ENCODE results near the gene ARL2BP. TPM values are rescaled to one million over a fixed set of nuclear protein-coding genes. Genes with fewer than 3 reads are reported as not detected.

ARL2BP gene
- total and polyA plus RNA-seq, 7 donors = 28.6 to 85.6 (median 64.7) TPM

GRCh38 chr16:57299719-57300386 lies 54.8 kb downstream of the ARL2BP start:
- DNase-seq = peak; percentile 96
- peak overlapping the region; percentile 83 to 94 (median 90) for H3K27ac ChIP-seq
- intact Hi-C loops (cut with DNase I) = loop anchor here (1.0 to 5.0 kb wide), 7 partner anchors 55 to 237 kb away; partner anchors contain the start of genes ARL2BP, CCDC102A, CPNE2 and CX3CL1
- H3K27me3 ChIP-seq = no peaks in the 10 kb centered on the region
- peak in 3 of 4 donors; percentile 22 to 71 (median 55) for TF ChIP-seq POLR2AphosphoS5 (IDR thresholded peaks at IDR 0.05)
- TF ChIP-seq CTCF (IDR thresholded peaks at IDR 0.05) = peak; percentile 53 to 78 (median 74)
- TF ChIP-seq POLR2A (IDR thresholded peaks at IDR 0.05) = peak in 1 of 2 donors; percentile 18
- TF ChIP-seq EP300 (IDR thresholded peaks at IDR 0.05) = peak in 1 of 4 donors; percentile 27
- H3K4me1 ChIP-seq = peaks cover 0 to 26% (median 20%) of the 10 kb centered on the region in 4 donors
- no peaks in the 10 kb centered on the region for H3K36me3 ChIP-seq
- peak overlapping the region; percentile 29 to 51 (median 44) for H3K4me3 ChIP-seq
- 0% methylated on average over 35 of the region's 35 CpGs for WGBS, 2 donors
- no peaks in the 10 kb centered on the region for H3K9me3 ChIP-seq

GRCh38 chr16:57300387-57301125 lies 55.5 kb downstream of the ARL2BP start:
- 3 to 4% methylated on average over 36 of the region's 36 CpGs for WGBS, 2 donors
- no peaks in the 10 kb centered on the region for H3K9me3 ChIP-seq
- peaks cover 0 to 33% (median 27%) of the 10 kb centered on the region in 4 donors for H3K4me1 ChIP-seq
- TF ChIP-seq CTCF (IDR thresholded peaks at IDR 0.05) (peak; percentile 88 to 99 (median 98)), EP300 (IDR thresholded peaks at IDR 0.05) (no peak), POLR2AphosphoS5 (IDR thresholded peaks at IDR 0.05) (peak in 3 of 4 donors; percentile 23 to 78 (median 34)), POLR2A (IDR thresholded peaks at IDR 0.05) (no peak)
- intact Hi-C loops (cut with DNase I) = loop anchor here (1.0 to 5.0 kb wide), 4 partner anchors 72 to 237 kb away; partner anchors contain the start of genes CCDC102A and CX3CL1
- peak overlapping the region; percentile 83 to 94 (median 90) for H3K27ac ChIP-seq
- H3K4me3 ChIP-seq = peak overlapping the region; percentile 29 to 51 (median 44)
- DNase-seq = peak; percentile 100
- no peaks in the 10 kb centered on the region for H3K36me3 ChIP-seq
- no peaks in the 10 kb centered on the region for H3K27me3 ChIP-seq

GRCh38 chr16:57301126-57301817 lies 56.2 kb downstream of the ARL2BP start:
- intact Hi-C loops (cut with DNase I) = loop anchor here (5.0 kb wide), 3 partner anchors 71 to 236 kb away; partner anchors contain the start of genes CCDC102A and CX3CL1
- 51 to 52% methylated on average over 19 of the region's 19 CpGs for WGBS, 2 donors
- Histone ChIP-seq H3K27ac (peak overlapping the region in 3 of 4 donors; percentile 35 to 88 (median 56)), H3K4me1 (peaks cover 0 to 35% (median 28%) of the 10 kb centered on the region in 4 donors), H3K27me3 (no peaks in the 10 kb centered on the region), H3K36me3 (no peaks in the 10 kb centered on the region), H3K9me3 (no peaks in the 10 kb centered on the region), H3K4me3 (peak overlapping the region in 3 of 4 donors; percentile 11 to 51 (median 19))
- TF ChIP-seq EP300 (IDR thresholded peaks at IDR 0.05) = no peak
- no peak for TF ChIP-seq CTCF (IDR thresholded peaks at IDR 0.05)
- no peak for TF ChIP-seq POLR2A (IDR thresholded peaks at IDR 0.05)
- TF ChIP-seq POLR2AphosphoS5 (IDR thresholded peaks at IDR 0.05) = no peak
- peak; percentile 73 for DNase-seq

Other genes starting within 250 kb of the ARL2BP start
- 10 to 100 TPM; 22.9 to 59.9 (median 25.4) TPM for gene CPNE2, start 152.7 kb upstream of the ARL2BP start, total RNA-seq
- gene CPNE2, start 152.7 kb upstream of the ARL2BP start, polyA plus RNA-seq = 10 to 100 TPM; 60.7 to 75.1 (median 66.6) TPM
- gene PSME3IP1, start 59.2 kb upstream of the ARL2BP start, total RNA-seq = 10 to 100 TPM; 60.1 to 81.3 (median 76.9) TPM
- 10 to 100 TPM; 70.5 to 75.4 (median 73.9) TPM for gene PSME3IP1, start 59.2 kb upstream of the ARL2BP start, polyA plus RNA-seq
- gene RSPRY1, start 58.9 kb upstream of the ARL2BP start, total RNA-seq = 10 to 100 TPM; 30.6 to 42.7 (median 34.1) TPM
- 10 to 100 TPM; 12.6 to 17.8 (median 16.6) TPM for gene RSPRY1, start 58.9 kb upstream of the ARL2BP start, polyA plus RNA-seq
- 1 to 10 TPM in 3 of 4 donors, under 1 TPM in 1; 0.99 to 4.7 (median 2.8) TPM for gene PLLP, start 39.4 kb downstream of the ARL2BP start, total RNA-seq
- gene PLLP, start 39.4 kb downstream of the ARL2BP start, polyA plus RNA-seq = 10 to 100 TPM in 1 of 3 donors, 1 to 10 TPM in 2; 4.2 to 10.2 (median 8.0) TPM
- not detected for gene CCL22, start 113.5 kb downstream of the ARL2BP start, total RNA-seq
- gene CCL22, start 113.5 kb downstream of the ARL2BP start, polyA plus RNA-seq = 1 to 10 TPM in 1 of 3 donors, not detected in 2; 2.9 TPM
- 10 to 100 TPM in 1 of 4 donors, 1 to 10 TPM in 3; 3.5 to 18.6 (median 6.7) TPM for gene CX3CL1, start 127.2 kb downstream of the ARL2BP start, total RNA-seq
- gene CX3CL1, start 127.2 kb downstream of the ARL2BP start, polyA plus RNA-seq = 10 to 100 TPM in 1 of 3 donors, under 1 TPM in 2; 0.23 to 11.1 (median 0.60) TPM
- gene CCL17, start 159.5 kb downstream of the ARL2BP start, total RNA-seq = not detected
- 1 to 10 TPM in 1 of 3 donors, not detected in 2; 7.6 TPM for gene CCL17, start 159.5 kb downstream of the ARL2BP start, polyA plus RNA-seq
- gene CIAPIN1, start 202.1 kb downstream of the ARL2BP start, total RNA-seq = 10 to 100 TPM; 17.1 to 22.5 (median 20.1) TPM
- gene CIAPIN1, start 202.1 kb downstream of the ARL2BP start, polyA plus RNA-seq = 10 to 100 TPM; 34.8 to 46.2 (median 45.2) TPM
- 10 to 100 TPM; 61.4 to 74.5 (median 71.3) TPM for gene COQ9, start 202.2 kb downstream of the ARL2BP start, total RNA-seq
- gene COQ9, start 202.2 kb downstream of the ARL2BP start, polyA plus RNA-seq = 100 to 1,000 TPM in 2 of 3 donors, 10 to 100 TPM in 1; 91.6 to 154 (median 123) TPM
- 100 to 1,000 TPM in 2 of 4 donors, 10 to 100 TPM in 2; 60.7 to 141 (median 101) TPM for gene POLR2C, start 217.4 kb downstream of the ARL2BP start, total RNA-seq
- gene POLR2C, start 217.4 kb downstream of the ARL2BP start, polyA plus RNA-seq = 10 to 100 TPM; 52.3 to 77.7 (median 60.1) TPM
- 10 to 100 TPM in 2 of 4 donors, 1 to 10 TPM in 2; 3.9 to 21.8 (median 10.1) TPM for gene DOK4, start 241.2 kb downstream of the ARL2BP start, total RNA-seq
- 100 to 1,000 TPM; 102 to 147 (median 103) TPM for gene DOK4, start 241.2 kb downstream of the ARL2BP start, polyA plus RNA-seq

Measured in sigmoid colon (tissue), 7 donors.